ENCODE results near the gene MOK.

GRCh38 chr14:102213470-102213869 lies 91.5 kb downstream of the MOK start:
- TF ChIP-seq POLR2A (IDR thresholded peaks at IDR 0.05; ENCODE audit: low read length): no peak
- TF ChIP-seq GATA1 (IDR thresholded peaks at IDR 0.05; ENCODE audit: low read depth, low read length): no peak
